Peyer's patch (tissue), 4 donors: ENCODE results near the gene VSIG4. TPM values are rescaled to one million over a fixed set of nuclear protein-coding genes. Genes with fewer than 3 reads are reported as not detected.
A peak's percentile ranks its signal among the peaks of the same experiment; 100 is the strongest.

Experiments used
- DNase-seq, 3 donors: peaks; one replicate each; pipeline ENCODE4 v3.0.0-alpha.2; 2017 to 2019
- H3K27ac ChIP-seq, 4 donors: fragments of 200-600 bp; sonication (generic); one replicate each; pipeline ENCODE4 v1.5.1; 2016 to 2019
- H3K27me3 ChIP-seq, 2 donors: fragments of 200-600 bp; sonication (generic); one replicate each; pipeline ENCODE4 v1.5.1; 2019
- H3K36me3 ChIP-seq, 3 donors: fragments of 200-600 bp; sonication (generic); one replicate each; pipeline ENCODE4 v1.5.1; 2016 to 2019
- H3K4me1 ChIP-seq, 4 donors: fragments of 200-600 bp; sonication (generic); one replicate each; pipeline ENCODE4 v1.5.1; 2016 to 2019
- H3K4me3 ChIP-seq, 4 donors: fragments of 200-600 bp; sonication (generic); 1 replicate in 3 of 4; 2 replicates in 1 of 4; pipeline ENCODE4 v1.5.1; 2016 to 2019; ENCODE audit warnings: mild to moderate bottlenecking in 1 of 4
- H3K9me3 ChIP-seq, 4 donors: fragments of 200-600 bp; sonication (generic); one replicate each; pipeline ENCODE4 v1.5.1; 2016 to 2019; ENCODE audit warnings: mild to moderate bottlenecking in 1 of 4
- CTCF ChIP-seq, 6 experiments: fragments of 450-650 bp in 4 of 6; fragments of 200-600 bp in 2 of 6; sonication (generic) in 1 of 6; IDR thresholded peaks; one replicate each; pipeline ENCODE4 v1.5.1; 2017 to 2019; ENCODE audit warnings: antibody characterized with exemption in 6 of 6, mild to moderate bottlenecking in 3 of 6, moderate library complexity in 1 of 6
- POLR2A ChIP-seq, 2 donors: fragments of 450-650 bp; IDR thresholded peaks; one replicate each; pipeline ENCODE4 v1.5.1; 2017; ENCODE audit warnings: antibody characterized with exemption in 2 of 2, mild to moderate bottlenecking in 2 of 2, moderate library complexity in 2 of 2
- total RNA-seq, 4 donors: library from RNA; depleted of rRNA; stranded (reverse); fragments of >200 nt; gene quantifications; one replicate each; pipeline ENCODE4 v1.1.0, GENCODE V29; 2016

Gene VSIG4
- total RNA-seq, 4 donors from 2014 or later: 15.1 to 51.1 (median 31.3) TPM

GRCh38 chrX:66005830-66006449, 33.9 kb downstream of the VSIG4 start:
- Histone ChIP-seq H3K9me3 (no peaks in the 10 kb centered on the region), H3K27me3 (no peaks in the 10 kb centered on the region), H3K36me3 (no peaks in the 10 kb centered on the region), H3K27ac (peak overlapping the region in 2 of 4 donors; percentile 19 to 48), H3K4me1 (no peaks in the 10 kb centered on the region), H3K4me3 (no peak overlapping the region)
- DNase-seq: no peak
- TF ChIP-seq CTCF (IDR thresholded peaks at IDR 0.05) (no peak), POLR2A (IDR thresholded peaks at IDR 0.05) (no peak)

- Histone ChIP-seq H3K4me1 (no peaks in the 10 kb centered on the region), H3K9me3 (no peaks in the 10 kb centered on the region), H3K36me3 (no peaks in the 10 kb centered on the region), H3K27ac (peak overlapping the region in 2 of 4 donors; percentile 19 to 48), H3K27me3 (no peaks in the 10 kb centered on the region), H3K4me3 (no peak overlapping the region)
- DNase-seq: no peak
- no peak for TF ChIP-seq CTCF (IDR thresholded peaks at IDR 0.05)
- TF ChIP-seq POLR2A (IDR thresholded peaks at IDR 0.05): no peak
These were observed 34.7 kb downstream of the VSIG4 start for GRCh38 chrX:66004928-66005829.

- H3K27ac ChIP-seq: peak overlapping the region in 1 of 4 donors; percentile 32
- no peak for TF ChIP-seq POLR2A (IDR thresholded peaks at IDR 0.05)
- no peak for TF ChIP-seq CTCF (IDR thresholded peaks at IDR 0.05)
- no peaks in the 10 kb centered on the region for H3K9me3 ChIP-seq
- H3K27me3 ChIP-seq: no peaks in the 10 kb centered on the region
- H3K4me1 ChIP-seq: no peaks in the 10 kb centered on the region
- no peaks in the 10 kb centered on the region for H3K36me3 ChIP-seq
- H3K4me3 ChIP-seq: no peak overlapping the region
- no peak for DNase-seq
These were observed 36.8 kb downstream of the VSIG4 start for GRCh38 chrX:66002824-66003680.

- DNase-seq: no peak
- Histone ChIP-seq H3K4me3 (no peak overlapping the region), H3K27me3 (no peaks in the 10 kb centered on the region), H3K9me3 (no peaks in the 10 kb centered on the region), H3K36me3 (no peaks in the 10 kb centered on the region), H3K27ac (peak overlapping the region in 1 of 4 donors; percentile 6), H3K4me1 (no peaks in the 10 kb centered on the region)
- TF ChIP-seq POLR2A (IDR thresholded peaks at IDR 0.05) (no peak), CTCF (IDR thresholded peaks at IDR 0.05) (no peak)
These were observed 38.3 kb downstream of the VSIG4 start for GRCh38 chrX:66001596-66001995.

- Histone ChIP-seq H3K27ac (peak overlapping the region in 1 of 4 donors; percentile 6), H3K36me3 (no peaks in the 10 kb centered on the region), H3K27me3 (no peaks in the 10 kb centered on the region), H3K9me3 (no peaks in the 10 kb centered on the region), H3K4me3 (no peak overlapping the region), H3K4me1 (no peaks in the 10 kb centered on the region)
- TF ChIP-seq POLR2A (IDR thresholded peaks at IDR 0.05) (no peak), CTCF (IDR thresholded peaks at IDR 0.05) (no peak)
- DNase-seq: no peak
These were observed 39.1 kb downstream of the VSIG4 start for GRCh38 chrX:66000628-66001272.
